ENCODE data around the gene TXNIP. TPM values are rescaled to one million over a fixed set of nuclear protein-coding genes. Genes with fewer than 3 reads are reported as not detected.

TXNIP gene
- total RNA-seq, 1 experiment from 2014 or later: 576 TPM

DNA sequence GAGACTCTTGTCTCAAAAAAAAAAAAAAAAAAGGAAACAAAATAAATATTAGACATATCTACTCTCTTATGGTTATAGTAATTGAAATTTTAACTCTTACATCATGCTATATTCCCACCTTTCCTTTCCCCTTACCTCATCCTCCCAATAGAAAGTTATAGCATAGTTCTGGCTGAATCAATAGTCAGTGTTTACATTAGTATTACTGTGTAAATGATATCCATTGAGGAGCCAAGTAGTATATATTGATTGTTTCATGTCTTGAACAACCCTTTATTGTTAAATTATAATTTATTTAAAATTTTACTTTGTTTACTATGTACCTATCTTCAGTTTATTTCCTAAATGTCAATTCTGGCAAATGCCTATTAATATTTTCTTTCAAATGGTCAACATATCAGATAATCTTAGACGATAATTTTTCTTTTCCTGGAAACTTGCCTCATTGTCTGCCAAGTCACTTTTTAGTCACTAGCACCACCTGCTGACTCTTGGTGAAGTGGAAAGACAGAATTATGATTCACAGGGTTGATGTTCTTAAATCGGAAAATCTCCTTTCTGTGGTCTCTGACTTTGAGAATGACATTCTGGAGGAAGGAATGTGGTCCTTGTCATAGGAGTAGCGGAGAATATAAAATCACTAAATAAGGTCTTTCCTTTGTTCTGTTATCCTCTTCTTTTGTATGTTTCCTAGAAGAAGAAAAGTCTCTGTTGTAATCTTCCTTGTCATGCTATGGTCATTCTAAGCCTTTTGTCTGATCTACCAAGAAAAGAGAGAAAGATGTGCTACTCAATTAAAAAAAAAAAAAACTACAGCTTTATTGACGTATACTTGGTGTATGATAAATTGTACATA lies 16.6 kb upstream of the TXNIP start:
- Mint-ChIP-seq H3K4me3 (ENCODE audit: unreplicated experiment) (no peak overlapping the region), H3K27me3 (ENCODE audit: insufficient read depth, unreplicated experiment) (no peaks in the 10 kb centered on the region), H3K27ac (ENCODE audit: low read depth, unreplicated experiment) (no peak overlapping the region), H3K36me3 (ENCODE audit: insufficient read depth, unreplicated experiment) (no peaks in the 10 kb centered on the region), H3K4me1 (ENCODE audit: insufficient read depth, unreplicated experiment) (peaks cover 9% of the 10 kb centered on the region), H3K9me3 (ENCODE audit: unreplicated experiment) (no peaks in the 10 kb centered on the region)
- CTCF ChIA-PET: interaction anchor here (0.6 to 23.4 kb wide), 25 partner anchors 8 to 292 kb away, joined by 3 to 773 read pairs (median 5); partner anchors contain the start of genes ANKRD34A, NUDT17, PIAS3 and POLR3GL
- intact Hi-C loops (cut with micrococcal nuclease): loop anchor here (1.0 to 5.0 kb wide), 4 partner anchors 36 to 169 kb away; partner anchors contain the start of gene PIAS3
- BruUV-seq (replicated peaks): no TSS peak
- POLR2A ChIA-PET: interaction anchor here (1.1 to 28.8 kb wide), 6 partner anchors 23 to 168 kb away, joined by 3 to 1309 read pairs (median 8); partner anchors contain the start of genes NUDT17, PIAS3 and TXNIP
- TF ChIP-seq, protein P1, sequence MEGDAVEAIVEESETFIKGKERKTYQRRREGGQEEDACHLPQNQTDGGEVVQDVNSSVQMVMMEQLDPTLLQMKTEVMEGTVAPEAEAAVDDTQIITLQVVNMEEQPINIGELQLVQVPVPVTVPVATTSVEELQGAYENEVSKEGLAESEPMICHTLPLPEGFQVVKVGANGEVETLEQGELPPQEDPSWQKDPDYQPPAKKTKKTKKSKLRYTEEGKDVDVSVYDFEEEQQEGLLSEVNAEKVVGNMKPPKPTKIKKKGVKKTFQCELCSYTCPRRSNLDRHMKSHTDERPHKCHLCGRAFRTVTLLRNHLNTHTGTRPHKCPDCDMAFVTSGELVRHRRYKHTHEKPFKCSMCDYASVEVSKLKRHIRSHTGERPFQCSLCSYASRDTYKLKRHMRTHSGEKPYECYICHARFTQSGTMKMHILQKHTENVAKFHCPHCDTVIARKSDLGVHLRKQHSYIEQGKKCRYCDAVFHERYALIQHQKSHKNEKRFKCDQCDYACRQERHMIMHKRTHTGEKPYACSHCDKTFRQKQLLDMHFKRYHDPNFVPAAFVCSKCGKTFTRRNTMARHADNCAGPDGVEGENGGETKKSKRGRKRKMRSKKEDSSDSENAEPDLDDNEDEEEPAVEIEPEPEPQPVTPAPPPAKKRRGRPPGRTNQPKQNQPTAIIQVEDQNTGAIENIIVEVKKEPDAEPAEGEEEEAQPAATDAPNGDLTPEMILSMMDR (IDR thresholded peaks at IDR 0.05; ENCODE audit: unreplicated experiment): peak; percentile 89
- DNase-seq (ENCODE audit: unreplicated experiment): peak; percentile 87

DNA sequence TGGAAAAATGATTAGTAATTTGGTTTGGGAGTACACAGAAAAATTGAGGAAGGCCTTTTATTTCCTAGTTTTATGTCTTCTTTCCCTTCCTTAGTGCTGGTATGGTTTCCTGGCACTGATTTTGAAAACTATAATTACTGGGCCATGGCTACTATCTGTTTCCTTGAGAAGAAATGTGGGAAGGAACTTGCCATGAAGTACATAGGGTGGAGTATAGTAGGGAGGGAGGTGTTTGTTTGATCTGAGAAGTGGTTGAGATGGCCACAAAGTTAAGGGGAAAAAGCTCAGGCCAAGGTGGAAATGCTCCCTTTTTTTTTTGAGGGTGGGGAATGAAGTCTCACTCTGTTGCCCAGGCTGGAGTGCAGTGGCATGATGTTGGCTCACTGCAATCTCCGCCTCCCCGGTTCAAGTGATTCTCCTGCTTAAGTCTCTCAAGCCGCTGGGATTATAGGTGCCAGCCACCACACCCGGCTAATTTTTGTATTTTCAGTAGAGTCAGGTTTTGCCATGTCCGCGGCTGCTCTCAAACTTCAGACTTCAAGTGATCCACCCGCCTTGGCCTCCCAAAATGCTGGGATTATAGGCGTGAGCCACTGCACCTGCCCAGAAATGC lies 13.9 kb upstream of the TXNIP start:
- TF ChIP-seq, protein P1 (IDR thresholded peaks at IDR 0.05; ENCODE audit: unreplicated experiment): no peak

DNA sequence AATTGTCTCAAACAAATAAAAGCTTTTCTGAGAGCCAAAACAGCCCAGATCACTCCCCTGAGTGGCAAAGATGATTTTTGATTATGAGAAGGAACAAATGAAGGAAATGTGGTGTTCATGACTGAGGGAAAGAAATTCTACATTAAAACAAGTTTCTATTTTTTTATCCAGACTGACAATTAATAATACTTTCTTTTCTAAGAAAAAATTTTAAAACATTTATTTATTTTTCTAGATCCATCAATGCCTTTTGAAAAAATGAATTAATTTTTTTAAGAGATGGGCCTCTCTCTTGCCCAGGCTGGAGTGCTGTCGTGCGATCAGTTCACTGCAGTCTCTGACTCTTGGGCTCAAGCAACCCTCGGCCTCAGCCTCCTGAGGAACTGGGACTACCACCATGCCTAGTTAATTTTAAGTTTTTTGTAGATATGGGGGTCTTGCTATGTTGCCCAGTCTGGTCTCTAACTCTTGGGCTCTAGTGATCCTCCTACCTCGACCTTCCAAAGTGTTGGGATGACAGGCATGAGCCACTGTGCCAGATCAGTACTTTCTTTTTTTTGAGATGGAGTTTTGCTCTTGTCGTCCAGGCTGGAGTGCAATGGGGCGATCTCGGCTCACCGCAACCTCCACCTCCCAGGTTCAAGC lies 11.2 kb upstream of the TXNIP start:
- Mint-ChIP-seq H3K9me3 (ENCODE audit: unreplicated experiment) (no peaks in the 10 kb centered on the region), H3K4me3 (ENCODE audit: unreplicated experiment) (peak overlapping the region; percentile 64), H3K27me3 (ENCODE audit: insufficient read depth, unreplicated experiment) (no peaks in the 10 kb centered on the region), H3K36me3 (ENCODE audit: insufficient read depth, unreplicated experiment) (no peaks in the 10 kb centered on the region), H3K27ac (ENCODE audit: low read depth, unreplicated experiment) (peak overlapping the region; percentile 97), H3K4me1 (ENCODE audit: insufficient read depth, unreplicated experiment) (peaks cover 33% of the 10 kb centered on the region)
- DNase-seq (ENCODE audit: unreplicated experiment): no peak
- TSS peak; percentile 50 for BruUV-seq (replicated peaks)
- TF ChIP-seq, protein P1 (IDR thresholded peaks at IDR 0.05; ENCODE audit: unreplicated experiment): no peak
- ChIA-PET POLR2A (interaction anchor here (0.6 to 28.8 kb wide), 17 partner anchors 21 to 183 kb away, joined by 3 to 1309 read pairs (median 5); partner anchors contain the start of genes ANKRD34A, NUDT17, PIAS3 and POLR3C), CTCF (interaction anchor here (0.6 to 23.4 kb wide), 19 partner anchors 9 to 163 kb away, joined by 3 to 773 read pairs (median 5); partner anchors contain the start of genes ANKRD34A, HJV, ITGA10 and NUDT17)
- intact Hi-C loops (cut with micrococcal nuclease): loop anchor here (1.0 kb wide), 3 partner anchors 11 to 115 kb away; partner anchors contain the start of gene TXNIP

More for the DNA sequence above, 13.9 kb upstream of the TXNIP start:
- CTCF ChIA-PET: interaction anchor here (2.2 to 23.4 kb wide), 5 partner anchors 24 to 166 kb away, joined by 6 to 773 read pairs (median 41); partner anchors contain the start of genes NUDT17 and TXNIP
- Mint-ChIP-seq H3K9me3 (ENCODE audit: unreplicated experiment) (no peaks in the 10 kb centered on the region), H3K27me3 (ENCODE audit: insufficient read depth, unreplicated experiment) (no peaks in the 10 kb centered on the region), H3K36me3 (ENCODE audit: insufficient read depth, unreplicated experiment) (no peaks in the 10 kb centered on the region), H3K4me3 (ENCODE audit: unreplicated experiment) (no peak overlapping the region), H3K4me1 (ENCODE audit: insufficient read depth, unreplicated experiment) (peaks cover 32% of the 10 kb centered on the region), H3K27ac (ENCODE audit: low read depth, unreplicated experiment) (no peak overlapping the region)
- DNase-seq (ENCODE audit: unreplicated experiment): no peak
- POLR2A ChIA-PET: interaction anchor here (1.1 to 28.8 kb wide), 5 partner anchors 24 to 165 kb away, joined by 3 to 1309 read pairs (median 6); partner anchors contain the start of genes NUDT17, PIAS3 and TXNIP
- intact Hi-C loops (cut with micrococcal nuclease): loop anchor here (5.0 kb wide), 1 partner anchor 153 kb away; the partner anchor contains the start of gene PIAS3
- BruUV-seq (replicated peaks): no TSS peak

All from MCF 10A (cell line).